Upper lobe of left lung (tissue), 4 donors: ENCODE results near the gene NOS1AP.

Experiments used
- CTCF ChIP-seq, 6 experiments: fragments of 450-650 bp in 4 of 6; fragments of 200-600 bp in 2 of 6; sonication (generic) in 2 of 6; IDR thresholded peaks; one replicate each; pipeline ENCODE4 v1.5.1; 2016 to 2019; ENCODE audit warnings: antibody characterized with exemption in 6 of 6
- POLR2A ChIP-seq, 4 donors: fragments of 450-650 bp; IDR thresholded peaks; one replicate each; pipeline ENCODE4 v1.5.1; 2016 to 2017; ENCODE audit warnings: antibody characterized with exemption in 4 of 4, mild to moderate bottlenecking in 2 of 4
- POLR2AphosphoS5 ChIP-seq, 2 donors: sonication (generic); formaldehyde crosslinking; IDR thresholded peaks; one replicate each; pipeline ENCODE4 v1.5.1; 2017; ENCODE audit warnings: antibody characterized with exemption in 2 of 2

GRCh38 chr1:162369571-162369970, 300.1 kb downstream of the NOS1AP start:
- TF ChIP-seq CTCF (IDR thresholded peaks at IDR 0.05) (no peak), POLR2AphosphoS5 (IDR thresholded peaks at IDR 0.05) (no peak), POLR2A (IDR thresholded peaks at IDR 0.05) (no peak)
